ENCODE results near the gene PLCD4.
A peak's percentile ranks its signal among the peaks of the same experiment; 100 is the strongest.

Gene PLCD4
- total RNA-seq: 0.94 reads per million

GRCh38 chr2:218607436-218608115 lies at the start of gene PLCD4:
Gene PLCD4 (plus strand): TSS chr2:218607899. CDS start chr2:218615740, 7,841 bp downstream.
- no peak for DNase-seq

GRCh38 chr2:218557941-218558340 lies 49.8 kb upstream of the PLCD4 start:
- no peak for DNase-seq

- no peak for DNase-seq
Measured at GRCh38 chr2:218558986-218559385, 48.7 kb upstream of the PLCD4 start.

DNA sequence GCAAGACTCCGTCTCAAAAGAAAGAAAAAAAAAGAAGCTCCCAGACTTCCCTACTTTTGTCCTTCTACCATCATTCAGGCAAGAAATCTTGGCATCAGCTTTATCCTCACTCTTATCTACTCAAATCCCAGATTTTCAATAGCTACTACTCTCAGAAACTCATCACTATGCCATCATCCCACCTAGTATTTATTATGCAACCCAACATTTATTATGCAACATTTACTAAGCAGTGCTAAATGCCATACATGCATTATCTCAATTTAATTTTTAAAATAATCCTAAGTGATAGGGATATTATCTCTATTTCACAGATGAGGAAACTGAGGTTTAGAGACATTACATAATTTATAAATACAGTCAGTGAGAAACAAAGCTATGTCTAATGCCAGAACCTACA lies 43.6 kb upstream of the PLCD4 start:
- no peak for DNase-seq

DNA sequence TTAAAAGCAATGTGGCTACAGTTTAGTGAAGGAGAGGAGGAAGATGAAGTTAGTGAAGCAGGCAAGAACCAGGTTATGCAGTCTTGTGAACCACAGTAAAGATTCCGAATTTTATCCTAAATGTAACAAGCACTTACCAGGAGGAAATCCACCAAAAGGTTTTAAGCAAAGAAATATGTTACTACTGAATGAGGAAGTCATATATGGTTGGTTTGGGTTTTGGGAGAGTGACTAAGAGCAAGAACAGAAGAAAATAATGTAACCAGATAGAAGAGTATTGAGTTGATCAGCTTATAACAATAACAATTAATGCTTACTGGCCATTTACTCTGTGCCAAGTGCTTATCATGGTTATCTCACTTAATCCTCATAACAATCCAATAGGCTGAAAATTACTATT lies 41.4 kb upstream of the PLCD4 start:
- no peak for DNase-seq

DNA sequence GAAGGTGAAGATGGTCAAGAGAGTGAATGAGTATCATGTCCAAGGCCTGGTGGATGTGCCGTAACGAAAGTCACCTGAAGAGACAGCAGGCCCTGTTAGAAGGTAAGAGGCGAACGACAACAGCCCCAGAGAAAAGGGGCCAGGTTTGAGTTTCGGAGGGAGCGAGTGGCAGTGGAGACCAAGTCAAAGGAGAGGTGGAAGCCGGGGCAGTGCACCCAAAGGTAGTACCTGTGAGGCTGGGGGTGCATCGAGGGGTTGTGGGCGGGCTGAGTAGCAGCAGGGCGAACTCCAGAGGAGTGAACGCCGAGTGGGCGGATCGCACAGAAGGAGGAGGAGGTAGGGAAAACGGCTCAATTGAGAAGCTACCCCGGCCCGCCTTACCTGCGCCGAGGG lies 39.9 kb upstream of the PLCD4 start:
- peak; percentile 74 for DNase-seq

- DNase-seq: peak; percentile 100
Measured at GRCh38 chr2:218568190-218569037, 39.3 kb upstream of the PLCD4 start, which contains the start of the genes CNOT9 and USP37. Gene CNOT9 (plus strand): TSS chr2:218568839. CDS start chr2:218568955, 116 bp downstream. Gene USP37 (minus strand): TSS chr2:218568351. CDS start chr2:218558653, 9,698 bp downstream.

GRCh38 chr2:218569038-218569431 lies 38.7 kb upstream of the PLCD4 start:
- peak; percentile 56 for DNase-seq

DNA sequence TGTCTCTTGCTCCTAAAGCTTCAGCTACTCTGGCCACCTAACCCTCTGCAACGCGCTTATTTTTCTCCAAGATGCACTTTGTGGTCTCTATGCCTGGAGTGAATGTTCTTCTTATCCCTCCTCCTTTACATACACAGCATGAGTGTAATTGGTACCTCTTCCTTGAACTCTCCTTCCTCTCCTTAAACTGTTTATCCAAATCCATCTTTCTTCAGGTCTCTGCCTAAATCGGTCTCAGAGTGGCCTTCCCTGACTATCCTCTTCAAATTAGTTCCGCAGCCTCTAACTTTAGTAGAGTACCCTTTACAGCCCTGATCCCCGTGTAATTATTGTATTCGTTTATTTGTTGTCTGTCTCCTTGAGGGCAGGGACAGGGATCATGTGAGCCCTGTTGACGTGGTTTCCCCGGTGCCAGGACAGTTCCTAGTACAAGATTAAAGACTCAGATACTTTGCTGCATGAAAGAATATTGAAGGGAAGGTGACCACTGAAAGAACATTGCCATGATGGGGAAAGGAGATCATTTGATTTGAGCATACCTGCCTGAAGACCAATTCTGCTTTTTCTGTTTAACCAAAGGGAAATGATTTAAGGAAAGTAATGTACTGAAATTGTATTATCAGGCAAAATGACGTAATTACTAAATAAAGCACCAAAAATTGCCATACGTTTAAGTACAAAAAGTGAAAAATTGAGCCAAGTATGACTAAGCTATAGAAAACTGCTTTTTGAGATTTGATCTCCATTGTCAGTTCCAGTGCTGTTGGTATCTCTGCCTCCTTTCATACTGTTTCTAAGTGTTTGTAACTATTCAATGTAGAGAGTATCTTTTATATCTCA lies 37.8 kb upstream of the PLCD4 start:
- no peak for DNase-seq

- DNase-seq: no peak
Measured at GRCh38 chr2:218570850-218571249, 36.8 kb upstream of the PLCD4 start.

DNA sequence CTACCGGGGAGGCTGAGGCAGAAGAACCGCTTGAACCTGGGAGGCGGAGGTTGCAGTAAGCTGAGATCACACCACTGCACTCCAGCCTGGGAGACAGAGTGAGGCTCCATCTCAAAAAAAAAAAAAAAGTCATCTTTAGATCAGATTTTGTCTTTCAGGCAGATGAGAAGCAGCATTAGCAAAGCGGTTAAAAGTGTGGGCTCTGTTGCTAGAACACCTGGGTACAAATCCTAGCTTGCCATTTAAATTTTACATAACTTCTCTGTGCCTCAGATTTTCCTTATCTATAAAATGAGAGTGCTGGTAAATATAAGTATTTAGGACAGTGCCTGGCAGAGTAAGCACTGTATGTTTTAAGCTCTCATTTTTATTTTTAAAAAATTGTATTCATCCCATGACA lies 30.8 kb upstream of the PLCD4 start:
- DNase-seq: no peak

GRCh38 chr2:218577482-218578220 lies 30.0 kb upstream of the PLCD4 start:
- DNase-seq: no peak

GRCh38 chr2:218578272-218578877 lies 29.3 kb upstream of the PLCD4 start:
- DNase-seq: no peak

DNA sequence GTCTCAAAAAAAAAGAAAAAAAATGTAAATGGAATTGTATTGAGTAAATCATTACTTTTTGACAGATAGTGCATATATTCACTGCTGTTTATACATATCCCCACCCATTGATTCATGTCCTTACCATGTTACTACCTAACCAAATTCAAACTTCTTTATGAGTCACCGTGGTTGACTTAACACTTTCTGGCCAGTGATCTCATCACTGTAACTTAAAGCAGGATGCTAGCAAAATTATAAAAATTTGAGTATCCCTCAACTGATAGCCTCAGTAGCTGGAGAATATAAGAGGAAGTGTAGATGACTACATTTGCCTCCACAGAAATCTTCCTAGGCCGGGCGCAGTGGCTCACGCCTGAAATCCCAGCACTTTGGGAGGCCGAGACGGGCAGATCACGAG lies 25.6 kb upstream of the PLCD4 start:
- no peak for DNase-seq

- DNase-seq: no peak
Measured at GRCh38 chr2:218583983-218584850, 23.5 kb upstream of the PLCD4 start.

- no peak for DNase-seq
Measured at GRCh38 chr2:218585541-218585940, 22.2 kb upstream of the PLCD4 start.

- no peak for DNase-seq
Measured at GRCh38 chr2:218605432-218605831, 2.3 kb upstream of the PLCD4 start.

DNA sequence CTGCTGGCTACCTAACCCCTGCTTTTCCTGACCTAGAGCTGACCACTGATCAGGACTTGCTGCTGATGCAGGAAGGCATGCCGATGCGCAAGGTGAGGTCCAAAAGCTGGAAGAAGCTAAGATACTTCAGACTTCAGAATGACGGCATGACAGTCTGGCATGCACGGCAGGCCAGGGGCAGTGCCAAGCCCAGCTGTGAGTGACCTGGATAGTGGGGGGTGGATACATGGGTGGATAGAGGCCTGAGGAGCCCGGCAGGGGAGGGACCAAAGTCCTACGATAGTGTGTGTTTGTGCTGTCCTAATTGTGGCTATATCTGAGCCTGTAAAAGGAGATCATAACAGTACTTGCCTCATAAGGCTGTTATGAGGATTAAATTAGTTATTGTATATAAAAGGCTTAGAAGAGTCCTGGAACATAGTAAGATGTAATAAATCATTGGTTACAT lies 8.2 kb downstream of the PLCD4 start:
- DNase-seq: no peak

- no peak for DNase-seq
Measured at GRCh38 chr2:218618102-218618860, 10.6 kb downstream of the PLCD4 start.

GRCh38 chr2:218621007-218621406 lies 13.3 kb downstream of the PLCD4 start:
- DNase-seq: no peak

Data from effector CD4-positive, alpha-beta T cell (primary cell).